Lung microvascular endothelial cell (primary cell): ENCODE results near the gene CEBPA. TPM values are rescaled to one million over a fixed set of nuclear protein-coding genes. Genes with fewer than 3 reads are reported as not detected.
"Not testable (repeated sequence)": the region's sequence is repeated elsewhere in the genome, so short reads cannot be mapped to it uniquely, and the experiment has no call there.

Experiments
- DNase-seq, 2 donors: peaks; one replicate each; pipeline versions ENCODE4 v3.0.0 to v3.0.0-alpha.2; 2010; ENCODE audit warnings: low read depth in 2 of 2
- total RNA-seq: library from RNA; depleted of rRNA; stranded (reverse); fragments of >200 nt; gene quantifications from 2 replicates; pipeline ENCODE4 v1.2.1, GENCODE V29; 2014

The CEBPA gene
- total RNA-seq, 1 donor from 2014 or later = 0.20 TPM

GRCh38 chr19:33325920-33326319 is 23.6 kb upstream of the CEBPA start:
- peak in 1 of 2 donors; percentile 87 for DNase-seq

GRCh38 chr19:33324628-33325027 is 22.3 kb upstream of the CEBPA start:
- no peak for DNase-seq

GRCh38 chr19:33323093-33323820 is 20.9 kb upstream of the CEBPA start:
- DNase-seq = no peak

GRCh38 chr19:33320636-33321035 is 18.3 kb upstream of the CEBPA start:
- DNase-seq = no peak

GRCh38 chr19:33317991-33318390 is 15.7 kb upstream of the CEBPA start:
- not testable (repeated sequence) for DNase-seq

- no peak for DNase-seq
These were observed 15.2 kb upstream of the CEBPA start for GRCh38 chr19:33317517-33317916.

GRCh38 chr19:33316541-33317264 is 14.4 kb upstream of the CEBPA start:
- DNase-seq = no peak

GRCh38 chr19:33312808-33313207 is 10.5 kb upstream of the CEBPA start:
- DNase-seq = not testable (repeated sequence)

GRCh38 chr19:33312065-33312464 is 9.7 kb upstream of the CEBPA start:
- DNase-seq = no peak

GRCh38 chr19:33311326-33311682 is 9.0 kb upstream of the CEBPA start:
- no peak for DNase-seq

- no peak for DNase-seq
These were observed 8.4 kb upstream of the CEBPA start for GRCh38 chr19:33310606-33311325.

- no peak for DNase-seq
These were observed 7.5 kb upstream of the CEBPA start for GRCh38 chr19:33309826-33310225.

GRCh38 chr19:33306853-33307792 is 4.8 kb upstream of the CEBPA start:
- DNase-seq = no peak

- DNase-seq = no peak
These were observed 3.9 kb upstream of the CEBPA start for GRCh38 chr19:33306191-33306590.

GRCh38 chr19:33304760-33305647 is 2.7 kb upstream of the CEBPA start:
- no peak for DNase-seq

- DNase-seq = no peak
These were observed 2.0 kb upstream of the CEBPA start for GRCh38 chr19:33304371-33304759.

- no peak for DNase-seq
These were observed 1.5 kb upstream of the CEBPA start for GRCh38 chr19:33303791-33304345.

- peak; percentile 38 to 58 for DNase-seq
These were observed 848 bp upstream of the CEBPA start for GRCh38 chr19:33302974-33303790.

GRCh38 chr19:33301900-33302174 is 497 bp downstream of the CEBPA start:
- DNase-seq = no peak
